DND-41 (cell line): ENCODE results near the gene MTMR2.

Source experiments
- ATAC-seq: fragments of 200-7000 bp; cut with Tn5 transposase; 3 replicates; pipeline ENCODE4 v1.9.1; 2021; ENCODE audit warnings: low read depth; ENCODE audit not compliant: insufficient read depth
- DNase-seq: peaks from one replicate; pipeline ENCODE4 v3.0.0-alpha.2; 2020
- H2AFZ ChIP-seq: 2 replicates; pipeline ENCODE4 v1.6.0; 2012; ENCODE audit warnings: low read depth, low read length
- H3K27ac ChIP-seq: 2 replicates; pipeline ENCODE4 v1.5.1; 2012; ENCODE audit warnings: low read length, inconsistent platforms
- H3K27me3 ChIP-seq: fragments of 200-600 bp; sonication (generic); 2 replicates; pipeline ENCODE4 v1.6.0; 2012; ENCODE audit warnings: low read length, mild to moderate bottlenecking, inconsistent platforms; ENCODE audit not compliant: insufficient read depth, poor library complexity
- H3K36me3 ChIP-seq: 2 replicates; pipeline ENCODE4 v1.5.1; 2012; ENCODE audit warnings: low read length, inconsistent platforms; ENCODE audit not compliant: insufficient read depth
- H3K4me1 ChIP-seq: 2 replicates; pipeline ENCODE4 v1.5.1; 2012; ENCODE audit warnings: mild to moderate bottlenecking, low read length; ENCODE audit not compliant: insufficient read depth
- H3K4me2 ChIP-seq: 2 replicates; pipeline ENCODE4 v1.6.0; 2012; ENCODE audit warnings: mild to moderate bottlenecking, moderate library complexity, low read length, inconsistent platforms; ENCODE audit not compliant: insufficient read depth
- H3K4me3 ChIP-seq, 2 experiments: fragments of 200-600 bp in 1 of 2; shearing (Covaris generic) in 1 of 2; 2 replicates each; pipeline ENCODE4 v1.5.1; 2012 to 2016; ENCODE audit warnings: inconsistent platforms in 2 of 2, low read length in 2 of 2, mild to moderate bottlenecking in 2 of 2, low read depth in 1 of 2, moderate library complexity in 1 of 2
- H3K79me2 ChIP-seq: 2 replicates; pipeline ENCODE4 v1.6.0; 2012; ENCODE audit warnings: low read length, inconsistent platforms; ENCODE audit not compliant: insufficient read depth
- H3K9ac ChIP-seq: 2 replicates; pipeline ENCODE4 v1.6.0; 2012; ENCODE audit warnings: low read depth, mild to moderate bottlenecking, inconsistent platforms, low read length, moderate library complexity
- H3K9me3 ChIP-seq: 2 replicates; pipeline ENCODE4 v1.5.1; 2012; ENCODE audit warnings: low read length, moderate library complexity, mild to moderate bottlenecking, inconsistent platforms; ENCODE audit not compliant: insufficient read depth, severe bottlenecking
- H4K20me1 ChIP-seq: 2 replicates; pipeline ENCODE4 v1.6.0; 2012; ENCODE audit warnings: low read length; ENCODE audit not compliant: insufficient read depth
- CTCF ChIP-seq: IDR thresholded peaks from 2 replicates; pipeline ENCODE4 v1.5.1; 2012; ENCODE audit warnings: borderline replicate concordance, low read length, moderate library complexity, mild to moderate bottlenecking; ENCODE audit not compliant: poor library complexity, severe bottlenecking; ENCODE audit errors: extremely low read depth
- EZH2 ChIP-seq: IDR thresholded peaks from 3 replicates; pipeline ENCODE4 v1.6.1; 2012; ENCODE audit warnings: borderline replicate concordance, low read depth, mild to moderate bottlenecking, moderate library complexity, low read length, inconsistent platforms; ENCODE audit not compliant: severe bottlenecking

MTMR2 gene

GRCh38 chr11:95796501-95796900, 127.4 kb downstream of the MTMR2 start:
- H3K79me2 ChIP-seq, result peaks cover 91% of the 10 kb centered on the region
- no peak overlapping the region for H3K27ac ChIP-seq
- H3K27me3 ChIP-seq, result no peaks in the 10 kb centered on the region
- H3K36me3 ChIP-seq, result peaks cover 38% of the 10 kb centered on the region
- no peaks in the 10 kb centered on the region for H3K9me3 ChIP-seq
- H4K20me1 ChIP-seq, result peaks cover 49% of the 10 kb centered on the region
- no peak overlapping the region for H3K4me3 ChIP-seq
- no peak for TF ChIP-seq CTCF
- no peak for TF ChIP-seq EZH2
- peaks cover 33% of the 10 kb centered on the region for H3K4me1 ChIP-seq
- H2AFZ ChIP-seq, result no peak overlapping the region
- H3K4me2 ChIP-seq, result no peak overlapping the region
- ATAC-seq (no peak), DNase-seq (no peak)
- H3K9ac ChIP-seq, result no peak overlapping the region

DNA sequence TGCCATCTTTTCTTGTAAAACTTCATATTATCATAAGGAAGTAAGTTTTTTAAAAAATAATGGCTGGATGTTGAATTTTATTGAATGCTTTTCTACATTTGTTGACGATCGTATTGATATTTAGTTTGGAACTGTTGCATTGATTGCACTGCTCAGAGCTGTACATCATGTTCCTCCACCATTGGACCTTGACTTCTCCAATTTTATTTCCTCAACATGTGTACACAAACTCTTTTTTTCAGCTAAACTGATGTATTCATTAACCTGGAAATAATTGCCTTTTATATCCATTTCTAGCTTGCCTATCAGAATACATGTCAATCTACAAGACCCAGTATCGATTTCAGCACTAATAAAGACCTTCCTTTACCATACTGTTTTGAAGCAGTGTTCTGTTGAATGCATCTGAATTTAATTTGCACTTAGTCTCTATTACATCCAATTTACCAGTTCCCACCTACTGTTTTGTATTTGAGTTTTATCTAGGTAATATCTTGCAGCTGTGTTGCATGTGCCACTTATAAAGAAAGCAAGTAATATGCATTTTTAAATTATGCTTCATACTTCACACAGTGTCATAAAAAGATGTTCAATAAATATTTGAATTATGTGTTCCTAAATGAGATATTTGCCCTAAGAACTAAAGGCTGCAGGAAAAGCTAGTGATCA, 128.1 kb downstream of the MTMR2 start:
- Histone ChIP-seq H3K4me2 (peak overlapping the region; percentile 2; the same call in 1 of the 2 replicates), H3K27ac (no peak overlapping the region), H3K27me3 (no peaks in the 10 kb centered on the region), H3K4me3 (no peak overlapping the region), H3K79me2 (peaks cover 94% of the 10 kb centered on the region), H3K9me3 (no peaks in the 10 kb centered on the region), H4K20me1 (peaks cover 52% of the 10 kb centered on the region), H3K9ac (no peak overlapping the region), H2AFZ (no peak overlapping the region), H3K4me1 (peaks cover 34% of the 10 kb centered on the region), H3K36me3 (peaks cover 30% of the 10 kb centered on the region)
- ATAC-seq, result no peak
- TF ChIP-seq CTCF, result no peak
- no peak for TF ChIP-seq EZH2
- no peak for DNase-seq

DNA sequence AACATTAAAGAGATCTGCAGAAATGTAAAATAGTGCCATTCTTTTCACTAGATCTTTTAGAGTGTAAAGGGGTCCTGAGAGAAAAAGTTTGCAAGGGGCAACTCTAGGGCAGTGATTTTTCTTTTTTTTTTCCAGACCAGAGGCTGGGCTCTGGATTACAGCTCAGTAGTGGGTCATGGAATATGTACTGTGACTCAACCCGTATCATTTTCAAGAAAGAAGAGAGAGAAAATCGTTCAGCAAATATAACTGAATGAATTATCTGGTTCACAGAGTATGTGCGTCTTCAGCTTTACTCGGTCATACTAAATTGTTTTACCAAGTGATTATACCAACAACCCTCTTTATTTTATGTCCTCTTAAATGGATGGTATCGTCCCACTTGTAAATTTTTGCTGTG, 129.8 kb downstream of the MTMR2 start:
- Histone ChIP-seq H3K4me3 (peak overlapping the region in 1 of 2 experiments; percentile 18; a peak in 1 of 4 replicates), H4K20me1 (peaks cover 52% of the 10 kb centered on the region), H3K4me1 (peaks cover 34% of the 10 kb centered on the region), H3K27me3 (no peaks in the 10 kb centered on the region), H3K36me3 (peaks cover 13% of the 10 kb centered on the region), H3K9ac (no peak overlapping the region; the same call in 1 of the 2 replicates), H3K9me3 (no peaks in the 10 kb centered on the region), H3K27ac (no peak overlapping the region), H3K4me2 (peak overlapping the region; percentile 50), H3K79me2 (peaks cover 88% of the 10 kb centered on the region), H2AFZ (no peak overlapping the region)
- TF ChIP-seq EZH2 (no peak), CTCF (no peak)
- ATAC-seq (no peak), DNase-seq (no peak)
